ENCODE measurements around the gene IQSEC2.

GRCh38 chrX:53239474-53239873 lies 41.9 kb downstream of the IQSEC2 start:
- no peak for TF ChIP-seq ZNF155 (tag by site-specific recombination; IDR thresholded peaks at IDR 0.05)
- no peak for TF ChIP-seq CTCF (tag by site-specific recombination; IDR thresholded peaks at IDR 0.05)
- no peak for TF ChIP-seq ZNF621 (tag by site-specific recombination; IDR thresholded peaks at IDR 0.05)
- TF ChIP-seq YY1 (tag by site-specific recombination; IDR thresholded peaks at IDR 0.05), result no peak
- no peak for TF ChIP-seq ZNF777 (tag by site-specific recombination; IDR thresholded peaks at IDR 0.05; ENCODE audit: borderline replicate concordance)
- no peak for TF ChIP-seq ZNF132 (tag by site-specific recombination; IDR thresholded peaks at IDR 0.05; ENCODE audit: borderline replicate concordance)
- TF ChIP-seq ZNF146 (tag by site-specific recombination; IDR thresholded peaks at IDR 0.05), result no peak
- TF ChIP-seq KLF16 (tag by site-specific recombination; IDR thresholded peaks at IDR 0.05), result no peak
